HEK293 (cell line): Measurements from ENCODE around the gene ABCB4.

Experiments used
- CTCF ChIA-PET: fragments of 350-600 bp; formaldehyde crosslinking; extraction: SDS; loops from one replicate; lab custom pipeline; 2021; ENCODE audit warnings: antibody characterized with exemption; lab: Yijun Ruan, JAX
- POLR2A ChIA-PET: fragments of 300-600 bp; formaldehyde crosslinking; extraction: SDS; loops from one replicate; lab custom pipeline; 2020; ENCODE audit warnings: antibody characterized with exemption, inconsistent platforms; lab: Yijun Ruan, JAX
- H3K27ac ChIP-seq: fragments of 200-500 bp; sonication (Bioruptor generic); 2 replicates; pipeline ENCODE4 v1.5.1; 2014; ENCODE audit warnings: low read depth, low read length, control low read depth, inconsistent platforms; ENCODE audit errors: extremely low read depth
- H3K36me3 ChIP-seq, 2 experiments: fragments of 200-500 bp in 1 of 2; sonication (Bioruptor generic) in 1 of 2; 1 replicate in 1 of 2; 2 replicates in 1 of 2; pipeline ENCODE4 v1.5.1; 2014 to 2017; ENCODE audit warnings: inconsistent platforms in 2 of 2, low read length in 2 of 2; ENCODE audit not compliant: control insufficient read depth in 2 of 2, insufficient read depth in 1 of 2
- H3K4me1 ChIP-seq: fragments of 200-500 bp; sonication (Bioruptor generic); 2 replicates; pipeline ENCODE4 v1.5.1; 2014; ENCODE audit warnings: mild to moderate bottlenecking, low read length, inconsistent platforms; ENCODE audit not compliant: control insufficient read depth, insufficient read depth
- H3K4me3 ChIP-seq: 2 replicates; pipeline ENCODE4 v1.5.1; 2011; ENCODE audit warnings: low read depth, mild to moderate bottlenecking, control low read depth, low read length, moderate library complexity
- H3K9me3 ChIP-seq: fragments of 200-500 bp; sonication (Bioruptor generic); 2 replicates; pipeline ENCODE4 v1.5.1; 2014; ENCODE audit warnings: low read depth, low read length, inconsistent platforms; ENCODE audit not compliant: control insufficient read depth, insufficient read depth
- BCL11A ChIP-seq: fragments of 450-650 bp; formaldehyde crosslinking; IDR thresholded peaks from 2 replicates; pipeline ENCODE4 v1.5.1; 2016; ENCODE audit warnings: low read depth, missing biosample characterization, missing genetic modification characterization
- GLI4 ChIP-seq: fragments of 450-650 bp; formaldehyde crosslinking; IDR thresholded peaks from 2 replicates; pipeline ENCODE4 v1.5.1; 2016; ENCODE audit warnings: missing biosample characterization, missing genetic modification characterization
- KLF7 ChIP-seq: fragments of 450-650 bp; formaldehyde crosslinking; IDR thresholded peaks from 2 replicates; pipeline ENCODE4 v1.5.1; 2016; ENCODE audit warnings: missing biosample characterization, missing genetic modification characterization, borderline replicate concordance
- PRDM2 ChIP-seq: fragments of 450-650 bp; formaldehyde crosslinking; IDR thresholded peaks from 2 replicates; pipeline ENCODE4 v1.5.1; 2016; ENCODE audit warnings: missing biosample characterization, missing genetic modification characterization, borderline replicate concordance
- REPIN1 ChIP-seq: fragments of 450-650 bp; formaldehyde crosslinking; IDR thresholded peaks from 2 replicates; pipeline ENCODE4 v1.5.1; 2017; ENCODE audit warnings: missing biosample characterization, missing genetic modification characterization, low read depth
- SALL2 ChIP-seq: fragments of 450-650 bp; formaldehyde crosslinking; IDR thresholded peaks from 2 replicates; pipeline ENCODE4 v1.5.0; 2017; ENCODE audit warnings: missing biosample characterization, mild to moderate bottlenecking, missing genetic modification characterization, borderline replicate concordance
- ZBTB8A ChIP-seq: fragments of 450-650 bp; formaldehyde crosslinking; IDR thresholded peaks from 2 replicates; pipeline ENCODE4 v1.5.1; 2016; ENCODE audit warnings: missing biosample characterization, missing genetic modification characterization
- ZFP41 ChIP-seq: fragments of 450-650 bp; formaldehyde crosslinking; IDR thresholded peaks from 2 replicates; pipeline ENCODE4 v1.5.1; 2016; ENCODE audit warnings: missing biosample characterization, missing genetic modification characterization, borderline replicate concordance
- ZNF112 ChIP-seq: fragments of 450-650 bp; formaldehyde crosslinking; IDR thresholded peaks from 2 replicates; pipeline ENCODE4 v1.5.0; 2017; ENCODE audit warnings: missing biosample characterization, missing genetic modification characterization
- ZNF148 ChIP-seq: fragments of 450-650 bp; formaldehyde crosslinking; IDR thresholded peaks from 2 replicates; pipeline ENCODE4 v1.5.0; 2017; ENCODE audit warnings: missing biosample characterization, missing genetic modification characterization, borderline replicate concordance
- ZNF157 ChIP-seq: fragments of 450-650 bp; formaldehyde crosslinking; IDR thresholded peaks from 2 replicates; pipeline ENCODE4 v1.5.1; 2016; ENCODE audit warnings: missing biosample characterization, missing genetic modification characterization
- ZNF16 ChIP-seq: fragments of 450-650 bp; formaldehyde crosslinking; IDR thresholded peaks from 2 replicates; pipeline ENCODE4 v1.5.1; 2016; ENCODE audit warnings: low read depth, missing biosample characterization, missing genetic modification characterization
- ZNF223 ChIP-seq: fragments of 450-650 bp; formaldehyde crosslinking; IDR thresholded peaks from 2 replicates; pipeline ENCODE4 v1.5.1; 2016; ENCODE audit warnings: missing biosample characterization, missing genetic modification characterization
- ZNF239 ChIP-seq: fragments of 450-650 bp; formaldehyde crosslinking; IDR thresholded peaks from 2 replicates; pipeline ENCODE4 v1.5.1; 2016; ENCODE audit warnings: missing biosample characterization, missing genetic modification characterization
- ZNF26 ChIP-seq: fragments of 450-650 bp; formaldehyde crosslinking; IDR thresholded peaks from 2 replicates; pipeline ENCODE4 v1.5.1; 2016; ENCODE audit warnings: missing biosample characterization, missing genetic modification characterization
- ZNF354C ChIP-seq: fragments of 450-650 bp; formaldehyde crosslinking; IDR thresholded peaks from 2 replicates; pipeline ENCODE4 v1.5.1; 2016; ENCODE audit warnings: missing biosample characterization, missing genetic modification characterization, low read depth, borderline replicate concordance
- ZNF366 ChIP-seq: fragments of 450-650 bp; formaldehyde crosslinking; conservative IDR thresholded peaks from 2 replicates; pipeline ENCODE4 v1.5.1; 2016; ENCODE audit warnings: missing biosample characterization, missing genetic modification characterization
- ZNF391 ChIP-seq: fragments of 450-650 bp; formaldehyde crosslinking; IDR thresholded peaks from 2 replicates; pipeline ENCODE4 v1.5.1; 2016; ENCODE audit warnings: low read depth, missing biosample characterization, missing genetic modification characterization, borderline replicate concordance
- ZNF596 ChIP-seq: fragments of 450-650 bp; IDR thresholded peaks from 2 replicates; pipeline ENCODE4 v1.5.0; 2018; ENCODE audit warnings: missing biosample characterization, mild to moderate bottlenecking, missing genetic modification characterization, moderate library complexity
- ZNF600 ChIP-seq: fragments of 450-650 bp; formaldehyde crosslinking; IDR thresholded peaks from 2 replicates; pipeline ENCODE4 v1.5.1; 2016; ENCODE audit warnings: missing biosample characterization, missing genetic modification characterization
- ZNF677 ChIP-seq: fragments of 450-650 bp; IDR thresholded peaks from 2 replicates; pipeline ENCODE4 v1.5.0; 2018; ENCODE audit warnings: missing biosample characterization, mild to moderate bottlenecking, missing genetic modification characterization, moderate library complexity
- ZNF76 ChIP-seq: fragments of 450-650 bp; formaldehyde crosslinking; IDR thresholded peaks from 2 replicates; pipeline ENCODE4; 2016; ENCODE audit warnings: low read depth, missing biosample characterization, missing genetic modification characterization, borderline replicate concordance
- ZSCAN16 ChIP-seq: fragments of 450-650 bp; formaldehyde crosslinking; IDR thresholded peaks from 2 replicates; pipeline ENCODE4 v1.5.1; 2016; ENCODE audit warnings: missing biosample characterization, missing genetic modification characterization
- ZSCAN5A ChIP-seq: fragments of 450-650 bp; formaldehyde crosslinking; IDR thresholded peaks from 2 replicates; pipeline ENCODE4 v1.5.1; 2016; ENCODE audit warnings: missing biosample characterization, missing genetic modification characterization

ABCB4 gene

GRCh38 chr7:87482115-87482514, 6.6 kb upstream of the ABCB4 start (continued):
- TF ChIP-seq ZSCAN5A (no peak), ZNF26 (tag by site-specific recombination) (no peak), REPIN1 (tag by site-specific recombination) (no peak), ZNF366 (no peak), ZSCAN16 (tag by site-specific recombination) (no peak), ZNF112 (no peak), ZNF148 (tag by site-specific recombination) (no peak), ZNF157 (tag by site-specific recombination) (no peak)

GRCh38 chr7:87480386-87480785, 4.9 kb upstream of the ABCB4 start:
- CTCF ChIA-PET: interaction anchor here (0.7 kb wide), 1 partner anchor 9 kb away, joined by 3 read pairs; no protein-coding TSS in a partner anchor
- TF ChIP-seq ZFP41 (tag by site-specific recombination): no peak
- TF ChIP-seq ZNF600 (tag by site-specific recombination): no peak
- TF ChIP-seq ZNF16 (tag by site-specific recombination): no peak
- TF ChIP-seq ZNF223 (tag by site-specific recombination): no peak
- TF ChIP-seq PRDM2 (tag by site-specific recombination): no peak
- no peak for TF ChIP-seq ZNF596 (tag by site-specific recombination)
- no peak for TF ChIP-seq KLF7 (tag by site-specific recombination)
- no peak for TF ChIP-seq GLI4 (tag by site-specific recombination)
- no peak for TF ChIP-seq ZNF354C (tag by site-specific recombination)
- no peak for TF ChIP-seq ZNF677 (tag by site-specific recombination)
- TF ChIP-seq SALL2 (tag by site-specific recombination): no peak
- no peak for TF ChIP-seq ZNF391
- no peak for TF ChIP-seq ZNF76 (tag by site-specific recombination)
- no peak for TF ChIP-seq ZBTB8A (tag by site-specific recombination)
- no peak for TF ChIP-seq ZNF239 (tag by site-specific recombination)
- no peak for TF ChIP-seq BCL11A

More at GRCh38 chr7:87480386-87480785, 4.9 kb upstream of the ABCB4 start:
- H3K27ac ChIP-seq: no peak overlapping the region
- H3K9me3 ChIP-seq: no peaks in the 10 kb centered on the region
- no peak overlapping the region for H3K4me3 ChIP-seq
- no peaks in the 10 kb centered on the region for H3K36me3 ChIP-seq
- POLR2A ChIA-PET: no interaction called here
- no peaks in the 10 kb centered on the region for H3K4me1 ChIP-seq
